ENCODE measurements around the gene GABBR2.
A peak's percentile ranks its signal among the peaks of the same experiment; 100 is the strongest.

GABBR2 gene

DNA sequence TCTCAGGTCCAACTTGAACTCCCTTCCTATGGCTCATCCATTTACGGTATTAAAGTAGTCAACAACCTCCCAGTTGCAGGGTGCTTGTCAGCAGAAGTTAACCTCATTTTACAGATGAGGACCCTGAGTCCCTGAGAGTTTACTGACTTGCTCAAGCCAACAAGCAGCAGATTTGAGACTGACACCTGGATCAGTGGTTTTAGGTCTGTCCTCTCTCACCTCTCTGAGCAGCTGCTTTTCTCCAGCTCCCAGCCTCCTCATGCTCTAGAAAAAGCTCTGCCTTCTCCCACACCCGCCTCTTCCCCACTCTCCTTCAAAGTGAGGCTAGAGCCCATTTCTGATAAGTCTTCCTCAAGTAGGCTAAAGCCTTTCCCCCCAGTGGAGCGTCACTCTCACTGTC, 56.4 kb downstream of the GABBR2 start:
- in situ Hi-C loops (cut with MboI; ENCODE audit: low sequenced_read_pairs), result no loop called here
- DNase-seq (ENCODE audit: low spot score in 2 of 2), result no peak
- H3K9me3 ChIP-seq, result no peaks in the 10 kb centered on the region
- no peak overlapping the region for H3K4me3 ChIP-seq
- no peaks in the 10 kb centered on the region for H3K36me3 ChIP-seq (replicated peaks)
- no peaks in the 10 kb centered on the region for H3K4me1 ChIP-seq
- peaks cover 6% of the 10 kb centered on the region; the same call in 1 of the 2 replicates for H3K27me3 ChIP-seq (ENCODE audit: low read depth)

DNA sequence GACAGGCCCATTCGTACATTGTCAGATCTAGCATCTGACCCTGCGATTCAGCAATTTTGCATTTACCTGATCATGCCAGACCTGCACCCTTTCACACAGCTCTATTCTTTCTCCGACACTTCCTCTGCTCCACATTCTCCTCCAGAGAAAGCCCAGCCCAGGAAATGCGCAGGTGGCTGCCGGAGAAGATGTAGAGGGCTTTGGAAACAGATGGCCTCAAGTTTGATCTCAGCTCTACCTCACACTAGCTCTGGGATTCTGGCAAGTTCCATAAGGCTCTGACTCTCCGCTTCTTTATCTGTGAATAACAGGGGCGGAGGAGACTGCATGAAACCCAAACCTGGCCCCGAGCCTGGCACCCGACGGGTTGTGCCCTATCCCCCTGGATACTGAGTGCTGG, 61.5 kb downstream of the GABBR2 start:
- no peak for DNase-seq (ENCODE audit: low spot score in 2 of 2)
- in situ Hi-C loops (cut with MboI; ENCODE audit: low sequenced_read_pairs), result no loop called here

GRCh38 chr9:98644011-98644410, 64.7 kb downstream of the GABBR2 start:
- H3K4me1 ChIP-seq, result no peaks in the 10 kb centered on the region
- in situ Hi-C loops (cut with MboI; ENCODE audit: low sequenced_read_pairs), result no loop called here
- no peaks in the 10 kb centered on the region for H3K9me3 ChIP-seq
- no peak overlapping the region for H3K4me3 ChIP-seq
- no peaks in the 10 kb centered on the region for H3K36me3 ChIP-seq (replicated peaks)
- DNase-seq (ENCODE audit: low spot score in 2 of 2), result no peak
- H3K27me3 ChIP-seq (ENCODE audit: low read depth), result no peaks in the 10 kb centered on the region

More for the DNA sequence above, 61.5 kb downstream of the GABBR2 start:
- Histone ChIP-seq H3K4me1 (no peaks in the 10 kb centered on the region), H3K9me3 (no peaks in the 10 kb centered on the region), H3K4me3 (no peak overlapping the region), H3K27me3 (ENCODE audit: low read depth) (peaks cover 6% of the 10 kb centered on the region; the same call in 1 of the 2 replicates), H3K36me3 (replicated peaks) (no peaks in the 10 kb centered on the region)

- Histone ChIP-seq H3K4me3 (no peak overlapping the region), H3K27me3 (ENCODE audit: low read depth) (no peaks in the 10 kb centered on the region), H3K36me3 (replicated peaks) (no peaks in the 10 kb centered on the region), H3K4me1 (no peaks in the 10 kb centered on the region), H3K9me3 (no peaks in the 10 kb centered on the region)
- in situ Hi-C loops (cut with MboI; ENCODE audit: low sequenced_read_pairs), result no loop called here
- DNase-seq (ENCODE audit: low spot score in 2 of 2), result peak in 1 of 2 experiments; percentile 13
Measured at GRCh38 chr9:98642661-98643312, 65.9 kb downstream of the GABBR2 start.

- no peaks in the 10 kb centered on the region for H3K9me3 ChIP-seq
- H3K4me3 ChIP-seq, result no peak overlapping the region
- H3K27me3 ChIP-seq (ENCODE audit: low read depth), result no peaks in the 10 kb centered on the region
- DNase-seq (ENCODE audit: low spot score in 2 of 2), result no peak
- H3K36me3 ChIP-seq (replicated peaks), result no peaks in the 10 kb centered on the region
- H3K4me1 ChIP-seq, result no peaks in the 10 kb centered on the region
- in situ Hi-C loops (cut with MboI; ENCODE audit: low sequenced_read_pairs), result no loop called here
Measured at GRCh38 chr9:98641695-98642094, 67.0 kb downstream of the GABBR2 start.

DNA sequence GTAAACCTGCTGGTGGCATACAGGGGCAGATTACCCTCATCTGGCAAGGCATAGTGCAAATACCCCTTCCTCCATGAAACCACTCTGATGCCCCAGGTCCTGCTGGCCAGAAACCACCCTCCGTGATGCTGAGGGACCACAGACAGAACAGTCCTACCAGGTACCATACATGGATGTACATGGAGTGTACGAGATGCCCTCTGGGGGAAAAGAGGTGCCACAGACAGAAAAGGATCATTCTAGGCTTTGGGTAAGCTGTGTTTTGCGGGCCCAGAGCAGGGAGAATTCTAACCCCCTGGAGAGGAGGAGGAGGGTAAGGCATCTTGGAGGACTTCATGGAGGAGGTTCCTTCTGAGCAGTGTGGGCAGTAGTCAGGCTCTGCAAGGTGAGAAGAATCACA, 68.3 kb downstream of the GABBR2 start:
- Histone ChIP-seq H3K9me3 (no peaks in the 10 kb centered on the region), H3K4me1 (no peaks in the 10 kb centered on the region), H3K27me3 (ENCODE audit: low read depth) (no peaks in the 10 kb centered on the region), H3K4me3 (no peak overlapping the region), H3K36me3 (replicated peaks) (no peaks in the 10 kb centered on the region)
- in situ Hi-C loops (cut with MboI; ENCODE audit: low sequenced_read_pairs), result no loop called here
- DNase-seq (ENCODE audit: low spot score in 2 of 2), result no peak

DNA sequence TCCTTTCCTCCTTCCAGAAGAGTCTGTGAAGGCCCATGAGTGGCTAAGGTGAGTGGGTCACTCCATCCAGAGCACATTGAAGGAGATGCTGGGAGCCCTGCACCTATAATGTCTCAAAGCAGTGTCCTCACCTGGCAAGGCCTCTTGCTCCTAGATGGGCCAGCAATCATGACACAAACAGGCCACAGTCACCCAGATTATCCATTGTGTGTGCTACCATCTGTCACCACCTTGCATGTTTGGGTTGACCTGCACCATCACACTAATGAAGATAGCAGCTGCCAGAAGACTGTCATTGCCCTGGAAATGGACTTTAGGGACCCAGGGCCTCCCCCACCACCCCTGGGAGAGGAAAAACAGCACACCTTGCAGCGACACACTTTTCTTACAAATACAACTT, 69.6 kb downstream of the GABBR2 start:
- in situ Hi-C loops (cut with MboI; ENCODE audit: low sequenced_read_pairs), result no loop called here
- Histone ChIP-seq H3K4me1 (no peaks in the 10 kb centered on the region), H3K4me3 (no peak overlapping the region), H3K36me3 (replicated peaks) (no peaks in the 10 kb centered on the region), H3K27me3 (ENCODE audit: low read depth) (peaks cover 3% of the 10 kb centered on the region; the same call in 1 of the 2 replicates), H3K9me3 (no peaks in the 10 kb centered on the region)
- DNase-seq (ENCODE audit: low spot score in 2 of 2), result no peak

DNA sequence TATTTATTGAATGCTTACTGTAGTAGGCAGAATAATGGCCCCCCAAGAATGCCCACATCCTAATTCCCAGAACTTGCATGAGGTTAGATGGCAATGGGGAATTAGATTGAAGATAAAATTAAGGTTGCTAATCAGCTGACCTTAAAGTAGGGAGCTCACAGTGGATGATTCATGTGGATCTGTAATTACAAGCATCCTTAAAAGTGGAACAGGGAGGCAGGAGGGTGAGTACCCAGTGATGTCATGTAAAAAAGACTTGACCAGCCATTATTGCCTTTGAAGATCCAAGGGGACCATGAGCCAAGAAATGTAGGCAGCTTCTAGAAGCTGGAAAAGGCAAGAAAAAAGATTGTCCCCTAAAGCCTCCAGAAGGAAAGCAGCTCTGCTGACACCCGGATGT, 71.4 kb downstream of the GABBR2 start:
- H3K4me1 ChIP-seq, result no peaks in the 10 kb centered on the region
- no peak overlapping the region for H3K4me3 ChIP-seq
- no peak for DNase-seq (ENCODE audit: low spot score in 2 of 2)
- no peaks in the 10 kb centered on the region for H3K36me3 ChIP-seq (replicated peaks)
- in situ Hi-C loops (cut with MboI; ENCODE audit: low sequenced_read_pairs), result no loop called here
- H3K9me3 ChIP-seq, result no peaks in the 10 kb centered on the region
- H3K27me3 ChIP-seq (ENCODE audit: low read depth), result peaks cover 3% of the 10 kb centered on the region; the same call in 1 of the 2 replicates

GRCh38 chr9:98635374-98635773, 73.4 kb downstream of the GABBR2 start:
- in situ Hi-C loops (cut with MboI; ENCODE audit: low sequenced_read_pairs), result no loop called here
- no peak for DNase-seq (ENCODE audit: low spot score in 2 of 2)
- peaks cover 3% of the 10 kb centered on the region; the same call in 1 of the 2 replicates for H3K27me3 ChIP-seq (ENCODE audit: low read depth)
- H3K4me1 ChIP-seq, result no peaks in the 10 kb centered on the region
- no peaks in the 10 kb centered on the region for H3K36me3 ChIP-seq (replicated peaks)
- H3K4me3 ChIP-seq, result no peak overlapping the region
- no peaks in the 10 kb centered on the region for H3K9me3 ChIP-seq

- no peak for DNase-seq (ENCODE audit: low spot score in 2 of 2)
- no peak overlapping the region for H3K4me3 ChIP-seq
- H3K27me3 ChIP-seq (ENCODE audit: low read depth), result peaks cover 3% of the 10 kb centered on the region; the same call in 1 of the 2 replicates
- no peaks in the 10 kb centered on the region for H3K36me3 ChIP-seq (replicated peaks)
- H3K9me3 ChIP-seq, result no peaks in the 10 kb centered on the region
- in situ Hi-C loops (cut with MboI; ENCODE audit: low sequenced_read_pairs), result no loop called here
- H3K4me1 ChIP-seq, result no peaks in the 10 kb centered on the region
Measured at GRCh38 chr9:98634685-98635336, 73.9 kb downstream of the GABBR2 start.

DNA sequence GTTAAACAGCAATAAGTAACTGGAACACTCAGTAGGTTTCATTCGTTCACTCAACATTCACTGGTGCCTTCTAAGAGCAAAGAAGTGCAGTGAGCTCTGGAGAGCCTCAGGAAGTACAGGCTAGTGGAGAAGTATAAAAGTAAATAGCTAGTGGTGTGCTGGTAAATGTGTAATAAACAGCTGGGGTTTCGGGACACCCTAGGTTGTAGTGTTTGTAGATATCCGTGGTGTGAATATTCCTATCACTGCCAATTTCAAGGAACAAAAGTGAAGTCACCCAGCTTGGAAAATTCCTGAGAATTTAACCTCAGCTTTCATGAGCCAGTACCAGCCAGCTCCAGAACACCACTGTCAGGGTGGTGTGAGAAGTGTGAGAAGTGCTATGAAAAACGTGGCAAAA, 75.9 kb downstream of the GABBR2 start:
- Histone ChIP-seq H3K27me3 (ENCODE audit: low read depth) (peaks cover 3% of the 10 kb centered on the region; the same call in 1 of the 2 replicates), H3K9me3 (no peaks in the 10 kb centered on the region), H3K36me3 (replicated peaks) (no peaks in the 10 kb centered on the region), H3K4me1 (no peaks in the 10 kb centered on the region), H3K4me3 (no peak overlapping the region)
- no peak for DNase-seq (ENCODE audit: low spot score in 2 of 2)
- in situ Hi-C loops (cut with MboI; ENCODE audit: low sequenced_read_pairs), result no loop called here

DNA sequence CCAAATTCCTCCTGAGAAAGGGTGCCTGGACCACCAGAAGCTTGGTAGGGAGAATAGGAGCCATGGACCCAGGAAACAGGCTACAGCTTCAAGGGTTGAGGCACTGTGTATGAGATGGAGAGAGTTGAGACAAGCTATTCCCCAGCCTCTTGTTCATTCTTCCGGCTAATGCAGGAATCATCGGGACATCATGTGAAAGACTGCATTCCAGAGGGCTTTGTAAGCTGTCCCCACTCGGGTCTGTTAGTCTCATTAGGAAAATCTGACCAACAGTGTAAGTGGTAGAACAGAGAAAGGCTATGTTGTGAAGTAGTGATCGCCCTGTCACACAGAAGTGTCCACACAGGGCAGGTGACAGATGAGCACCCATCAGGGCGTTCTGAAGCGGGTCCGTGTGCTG, 81.4 kb downstream of the GABBR2 start:
- H3K4me3 ChIP-seq, result no peak overlapping the region
- H3K36me3 ChIP-seq (replicated peaks), result no peaks in the 10 kb centered on the region
- H3K27me3 ChIP-seq (ENCODE audit: low read depth), result peaks cover 3% of the 10 kb centered on the region; the same call in 1 of the 2 replicates
- no peak for DNase-seq (ENCODE audit: low spot score in 2 of 2)
- in situ Hi-C loops (cut with MboI; ENCODE audit: low sequenced_read_pairs), result no loop called here
- H3K9me3 ChIP-seq, result no peaks in the 10 kb centered on the region
- H3K4me1 ChIP-seq, result no peaks in the 10 kb centered on the region

DNA sequence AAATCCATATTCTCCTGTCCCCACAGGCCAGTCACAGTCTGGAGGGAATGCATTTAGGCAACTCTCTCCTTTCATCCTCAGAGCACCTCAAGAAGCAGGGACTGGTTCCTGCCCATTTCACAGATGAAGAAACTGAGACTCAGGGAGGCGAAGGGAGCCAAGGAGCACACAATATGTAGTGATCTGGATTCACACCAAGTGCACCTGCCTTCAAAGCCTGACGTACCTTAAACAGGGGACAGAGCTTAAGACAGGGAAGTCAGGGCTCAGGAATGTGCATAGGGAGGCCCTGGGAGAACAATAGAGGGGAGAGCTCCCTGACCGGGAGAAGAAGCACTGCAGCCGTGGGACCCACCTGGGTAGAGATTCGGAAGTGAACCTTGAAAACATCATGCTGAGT, 83.0 kb downstream of the GABBR2 start:
- Histone ChIP-seq H3K9me3 (no peaks in the 10 kb centered on the region), H3K4me3 (no peak overlapping the region), H3K27me3 (ENCODE audit: low read depth) (peaks cover 15% of the 10 kb centered on the region), H3K36me3 (replicated peaks) (no peaks in the 10 kb centered on the region), H3K4me1 (no peaks in the 10 kb centered on the region)
- DNase-seq (ENCODE audit: low spot score in 2 of 2), result no peak
- in situ Hi-C loops (cut with MboI; ENCODE audit: low sequenced_read_pairs), result no loop called here

- H3K4me1 ChIP-seq, result no peaks in the 10 kb centered on the region
- in situ Hi-C loops (cut with MboI; ENCODE audit: low sequenced_read_pairs), result no loop called here
- H3K36me3 ChIP-seq (replicated peaks), result no peaks in the 10 kb centered on the region
- peaks cover 24% of the 10 kb centered on the region for H3K27me3 ChIP-seq (ENCODE audit: low read depth)
- DNase-seq (ENCODE audit: low spot score in 2 of 2), result no peak
- no peak overlapping the region for H3K4me3 ChIP-seq
- no peaks in the 10 kb centered on the region for H3K9me3 ChIP-seq
Measured at GRCh38 chr9:98619788-98620187, 88.9 kb downstream of the GABBR2 start.

All from HAP-1 (cell line).